Measurements from ENCODE around the gene STARD13.

- TF ChIP-seq CTCF (IDR thresholded peaks at IDR 0.05) (no peak), POLR2A (IDR thresholded peaks at IDR 0.05) (no peak)
These were observed 204.5 kb downstream of the STARD13 start for GRCh38 chr13:33080972-33081590.
